HG03045 (cell line): ENCODE results near the gene IGFBP1.
A peak's percentile ranks its signal among the peaks of the same experiment; 100 is the strongest.

ENCODE experiments used
- ATAC-seq: cut with Tn5 transposase; IDR thresholded peaks from one replicate; pipeline ENCODE4 v1.9.1; 2021; ENCODE audit warnings: mild to moderate bottlenecking, moderate library complexity; ENCODE audit not compliant: unreplicated experiment

IGFBP1 gene

GRCh38 chr7:45901566-45901965 lies 13.3 kb downstream of the IGFBP1 start:
- ATAC-seq, result no peak

DNA sequence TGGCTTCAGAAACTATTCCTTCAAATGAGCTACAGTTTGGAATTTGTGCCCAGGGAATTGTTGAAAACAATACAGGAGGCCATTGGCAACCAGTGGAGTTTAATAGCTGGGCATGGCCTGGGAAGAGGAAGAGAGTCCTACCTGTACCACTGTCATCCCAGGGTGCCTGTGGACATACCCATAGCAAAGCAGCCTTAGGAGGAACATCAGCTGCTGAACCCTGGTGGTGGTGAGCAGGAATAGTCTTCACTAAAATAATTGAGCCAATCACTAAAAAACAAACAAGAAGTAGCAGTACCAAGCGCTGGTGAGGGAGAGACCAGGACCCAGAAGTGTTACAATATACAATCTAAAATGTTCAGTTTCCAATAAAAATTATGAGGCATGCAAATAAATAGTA lies 14.5 kb downstream of the IGFBP1 start:
- ATAC-seq, result no peak

DNA sequence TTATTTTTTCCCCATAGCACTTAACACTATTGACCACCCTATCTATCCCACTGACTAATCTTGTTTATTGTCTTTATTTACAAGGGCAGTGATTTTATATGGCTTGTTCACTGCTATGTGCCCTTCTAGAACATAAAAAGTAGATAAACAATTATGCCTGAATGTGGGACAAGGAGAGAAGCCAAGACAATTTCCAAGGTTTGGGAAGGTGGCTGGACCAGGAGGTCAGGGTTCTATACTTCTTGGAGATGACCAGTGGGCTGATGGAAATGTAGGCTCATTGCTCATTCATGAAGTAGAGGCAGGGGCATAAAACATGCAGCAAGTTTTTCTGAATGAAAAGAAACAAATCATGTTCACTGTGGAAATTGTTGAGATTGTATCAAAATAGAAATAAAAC lies 21.3 kb downstream of the IGFBP1 start:
- ATAC-seq, result no peak

DNA sequence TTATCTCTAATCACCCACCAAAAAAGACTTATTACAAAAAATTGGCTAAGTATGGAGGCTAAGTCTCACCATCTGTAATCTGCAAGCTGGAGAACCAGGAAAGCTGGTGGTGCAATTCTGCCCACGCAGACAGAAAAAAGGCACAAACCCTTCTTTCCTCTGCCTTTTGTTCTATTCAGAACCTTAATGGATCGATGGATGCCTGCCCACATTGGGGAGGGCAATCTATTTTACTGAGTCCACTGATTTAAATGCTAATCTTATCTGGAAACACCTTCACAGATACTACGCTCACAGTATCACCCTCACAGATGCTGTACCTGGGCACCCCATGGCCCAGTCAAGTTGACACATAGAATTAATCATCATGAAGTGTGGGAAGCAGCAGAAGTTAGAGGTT lies 22.6 kb downstream of the IGFBP1 start:
- no peak for ATAC-seq

DNA sequence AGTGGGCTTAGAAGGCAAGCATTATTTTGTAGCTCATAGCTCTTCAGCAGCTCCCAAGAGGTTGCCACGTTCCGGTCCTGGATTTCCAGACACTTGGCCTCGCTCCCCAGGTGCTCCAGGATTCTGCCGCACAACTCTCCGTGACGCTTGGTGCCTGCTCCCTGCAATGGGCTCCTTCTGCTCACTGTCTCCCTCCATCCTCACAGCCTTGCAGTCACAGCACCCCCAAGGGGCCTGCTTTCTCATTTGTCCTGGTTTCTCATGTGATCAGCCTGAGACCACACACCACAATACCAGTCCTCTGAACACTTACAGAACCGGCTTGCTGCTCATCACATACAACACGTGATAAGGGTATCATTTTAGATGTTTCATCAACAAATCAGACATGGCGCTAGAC lies 23.0 kb downstream of the IGFBP1 start:
- ATAC-seq, result no peak

GRCh38 chr7:45912972-45913371 lies 24.7 kb downstream of the IGFBP1 start:
- ATAC-seq, result no peak

- ATAC-seq, result no peak
These were observed 26.6 kb downstream of the IGFBP1 start for GRCh38 chr7:45914911-45915310.

DNA sequence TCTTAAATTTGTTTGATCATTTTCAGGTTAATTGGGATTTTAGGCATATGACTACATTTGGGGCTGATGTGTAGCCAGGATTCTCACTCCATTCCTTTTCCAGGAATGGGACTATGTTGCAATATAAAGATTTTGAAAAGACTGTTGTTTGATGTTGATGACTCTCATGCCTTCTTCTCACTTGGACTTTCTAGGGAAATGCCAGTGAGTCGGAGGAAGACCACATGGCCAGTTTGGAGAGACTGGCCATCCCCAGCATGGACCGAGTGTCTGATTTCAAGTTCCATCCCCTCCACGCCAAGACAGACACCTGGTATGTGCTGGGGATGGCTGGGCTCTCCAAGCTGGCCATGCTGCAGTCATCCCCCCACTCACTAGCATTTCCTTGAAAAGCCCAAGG lies 27.3 kb downstream of the IGFBP1 start:
- no peak for ATAC-seq

DNA sequence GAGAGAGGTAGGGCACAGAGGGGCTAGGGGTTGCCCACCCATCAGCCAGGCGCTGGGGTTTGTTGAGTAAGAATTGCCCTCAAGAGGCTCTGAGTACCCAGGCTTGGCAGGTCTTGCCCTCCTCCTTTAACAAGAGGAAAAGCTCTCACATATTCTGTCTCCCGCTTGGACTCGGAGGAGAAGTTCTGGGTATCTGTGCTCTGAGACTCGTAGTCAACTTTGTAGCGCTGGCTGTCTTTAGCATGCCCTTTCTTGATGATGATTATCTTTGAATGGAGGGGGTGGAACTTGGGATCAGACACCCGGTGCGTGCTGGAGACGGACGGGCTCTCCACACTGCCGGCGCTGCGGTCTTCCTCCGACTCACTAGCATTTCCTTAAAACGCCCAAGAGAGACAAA lies 28.8 kb downstream of the IGFBP1 start:
- ATAC-seq, result no peak

GRCh38 chr7:45917658-45918057 lies 29.4 kb downstream of the IGFBP1 start:
- peak; percentile 84 for ATAC-seq

DNA sequence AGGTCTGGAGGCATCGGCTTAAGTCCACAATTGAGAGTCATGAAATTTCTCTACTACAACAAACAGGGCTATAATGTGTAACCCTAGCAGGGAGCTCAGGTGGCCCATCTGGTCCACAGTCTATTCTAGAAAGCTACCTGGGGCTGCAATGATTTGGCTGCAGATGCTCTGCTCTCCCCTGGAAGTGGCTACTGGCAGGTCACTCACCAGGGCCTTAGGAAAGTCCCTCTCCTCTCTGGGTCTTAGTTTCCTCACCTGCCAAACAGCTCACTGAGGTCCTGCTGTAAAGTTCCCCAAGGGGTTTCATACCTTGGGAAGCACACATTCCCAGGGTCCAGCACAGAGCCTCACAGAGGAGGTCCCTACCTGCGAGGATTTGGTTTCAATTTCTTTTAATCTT lies 30.3 kb downstream of the IGFBP1 start:
- ATAC-seq, result no peak

- no peak for ATAC-seq
These were observed 31.0 kb downstream of the IGFBP1 start for GRCh38 chr7:45919231-45919784.

GRCh38 chr7:45919993-45920459 lies 31.7 kb downstream of the IGFBP1 start:
- ATAC-seq, result no peak

- ATAC-seq, result no peak
These were observed 32.5 kb downstream of the IGFBP1 start, which contains the start of gene IGFBP3 for GRCh38 chr7:45920502-45921380. Gene IGFBP3, minus strand, starts transcription at chr7:45921272. Its CDS starts 132 bp downstream, at chr7:45921140.

DNA sequence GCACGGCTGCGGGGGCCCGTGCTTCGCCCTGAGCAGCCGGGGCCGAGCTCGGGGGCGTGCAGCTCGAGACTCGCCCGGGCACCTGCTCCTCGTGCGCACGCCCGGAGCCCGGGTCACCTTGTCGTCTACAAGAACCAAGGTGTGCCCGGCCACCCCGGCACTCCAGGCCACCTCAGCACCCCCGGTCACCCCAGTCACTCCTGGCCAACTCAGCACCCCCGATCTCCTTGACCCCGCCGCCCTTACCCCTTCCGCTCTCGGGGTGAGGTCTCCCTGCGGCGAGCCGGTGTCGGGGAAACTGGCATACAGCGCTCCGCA lies 33.1 kb downstream of the IGFBP1 start:
- ATAC-seq, result no peak

GRCh38 chr7:45921699-45922519 lies 33.6 kb downstream of the IGFBP1 start:
- no peak for ATAC-seq

- no peak for ATAC-seq
These were observed 34.5 kb downstream of the IGFBP1 start for GRCh38 chr7:45922810-45923209.

DNA sequence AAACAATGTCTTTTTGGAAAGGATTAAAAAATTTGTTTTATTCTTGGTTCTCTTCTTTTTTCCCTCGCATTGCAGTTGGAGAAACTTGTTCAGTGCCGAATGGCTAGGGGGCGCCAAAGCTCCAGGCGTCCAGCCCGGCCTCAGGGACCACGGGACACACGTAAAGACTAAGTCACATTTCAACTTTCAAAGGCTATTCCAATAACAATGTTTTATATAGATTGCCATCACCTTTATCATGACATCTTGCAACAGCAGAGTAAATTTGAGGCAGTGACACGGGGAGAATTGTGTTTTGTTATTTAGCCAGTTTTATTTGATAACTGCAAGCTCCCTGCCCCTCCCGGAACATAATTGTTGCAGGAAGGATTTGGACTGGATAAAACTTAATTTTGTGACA lies 35.0 kb downstream of the IGFBP1 start:
- no peak for ATAC-seq

DNA sequence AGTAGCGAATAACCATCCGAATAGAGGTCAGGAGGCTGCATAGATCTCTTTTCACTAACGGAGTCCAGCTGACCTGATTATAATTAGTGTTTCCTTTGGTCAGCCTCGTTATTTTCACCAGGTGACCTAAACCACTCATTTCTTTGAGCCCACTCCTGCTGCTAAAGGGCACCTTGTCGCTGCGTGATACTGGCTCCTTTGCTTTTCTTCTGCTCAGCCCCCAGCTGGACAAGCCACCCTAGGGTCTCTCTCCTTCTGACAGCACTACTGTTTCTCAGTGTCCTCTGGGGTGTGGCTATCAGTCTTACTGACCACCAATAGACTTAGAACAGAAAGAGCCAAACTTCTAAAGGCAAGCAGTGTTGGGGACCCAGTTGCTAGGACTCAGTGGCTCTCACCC lies 35.5 kb downstream of the IGFBP1 start:
- no peak for ATAC-seq

DNA sequence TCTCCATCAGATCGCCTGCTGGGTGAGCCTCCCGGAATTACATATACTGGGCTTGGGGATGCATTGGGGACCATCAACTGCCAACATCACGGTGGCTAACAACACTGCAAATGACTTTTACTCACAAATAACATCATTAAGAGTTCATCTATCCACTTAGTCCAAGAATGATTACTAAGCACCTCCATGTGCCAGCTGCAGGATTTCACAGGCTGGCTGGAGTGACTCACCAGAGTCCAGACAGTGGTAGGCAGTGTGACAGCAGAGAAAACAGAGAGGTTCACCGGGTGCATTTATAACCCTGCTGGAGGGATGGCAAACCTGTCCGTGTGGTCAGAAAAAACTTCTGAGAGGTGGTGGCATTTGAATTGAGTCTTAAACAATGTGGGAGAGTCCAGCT lies 36.0 kb downstream of the IGFBP1 start:
- no peak for ATAC-seq

GRCh38 chr7:45927721-45928120 lies 39.4 kb downstream of the IGFBP1 start:
- ATAC-seq, result no peak

DNA sequence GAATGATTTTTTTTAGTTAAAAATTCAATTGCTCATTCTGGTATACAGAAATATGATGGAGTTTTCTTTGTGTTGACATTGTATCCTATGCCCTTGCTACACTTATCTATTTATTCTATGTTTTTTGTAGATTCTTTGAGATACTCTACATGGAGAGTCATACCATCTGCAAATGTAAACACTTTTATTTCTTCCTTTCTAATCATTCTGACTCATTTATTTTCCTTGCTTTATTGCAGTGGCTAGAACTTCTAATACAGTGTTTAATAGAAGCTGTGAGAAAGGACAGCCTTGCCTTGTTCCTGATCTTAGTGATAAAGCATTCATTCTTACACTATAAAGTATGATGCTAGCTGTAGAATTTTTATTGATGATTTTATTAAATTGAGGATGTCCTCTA lies 42.7 kb downstream of the IGFBP1 start:
- ATAC-seq, result no peak
